Fibroblast of mammary gland (primary cell): ENCODE results near the gene DIP2A.

ENCODE experiments used
- DNase-seq: peaks from one replicate; pipeline ENCODE4 v3.0.0-alpha.2; 2010; ENCODE audit warnings: low read depth
- H3K4me3 ChIP-seq: 2 replicates; pipeline ENCODE4 v1.5.1; 2011; ENCODE audit warnings: low read depth, mild to moderate bottlenecking, low read length, moderate library complexity; ENCODE audit not compliant: control insufficient read depth
- CTCF ChIP-seq: conservative IDR thresholded peaks from 2 replicates; pipeline ENCODE4 v1.5.1; 2011; ENCODE audit warnings: low read depth, low read length, inconsistent platforms; ENCODE audit not compliant: control insufficient read depth, insufficient read depth

DIP2A gene

GRCh38 chr21:46552865-46553379, 94.2 kb downstream of the DIP2A start:
- no peak for DNase-seq
- no peak for TF ChIP-seq CTCF
- H3K4me3 ChIP-seq: no peak overlapping the region

GRCh38 chr21:46553993-46554392, 95.3 kb downstream of the DIP2A start:
- no peak for TF ChIP-seq CTCF
- DNase-seq: no peak
- no peak overlapping the region for H3K4me3 ChIP-seq

- no peak for DNase-seq
- no peak overlapping the region for H3K4me3 ChIP-seq
- TF ChIP-seq CTCF: no peak
These were observed 95.9 kb downstream of the DIP2A start for GRCh38 chr21:46554431-46555224.

- no peak overlapping the region for H3K4me3 ChIP-seq
- no peak for DNase-seq
- no peak for TF ChIP-seq CTCF
These were observed 96.5 kb downstream of the DIP2A start for GRCh38 chr21:46555225-46555617.

- no peak overlapping the region for H3K4me3 ChIP-seq
- DNase-seq: no peak
- no peak for TF ChIP-seq CTCF
These were observed 97.0 kb downstream of the DIP2A start for GRCh38 chr21:46555678-46556077.

- no peak overlapping the region for H3K4me3 ChIP-seq
- no peak for TF ChIP-seq CTCF
- DNase-seq: no peak
These were observed 98.1 kb downstream of the DIP2A start for GRCh38 chr21:46556802-46557201.
